ENCODE results near the gene MAP3K5. TPM values are rescaled to one million over a fixed set of nuclear protein-coding genes. Genes with fewer than 3 reads are reported as not detected.

MAP3K5 gene
- total and polyA plus RNA-seq, 9 of the 15 experiments (the other 6 are each of a cell fraction or from before 2014, with no cell fraction given), result 2.2 to 13.0 (median 9.9) TPM

DNA sequence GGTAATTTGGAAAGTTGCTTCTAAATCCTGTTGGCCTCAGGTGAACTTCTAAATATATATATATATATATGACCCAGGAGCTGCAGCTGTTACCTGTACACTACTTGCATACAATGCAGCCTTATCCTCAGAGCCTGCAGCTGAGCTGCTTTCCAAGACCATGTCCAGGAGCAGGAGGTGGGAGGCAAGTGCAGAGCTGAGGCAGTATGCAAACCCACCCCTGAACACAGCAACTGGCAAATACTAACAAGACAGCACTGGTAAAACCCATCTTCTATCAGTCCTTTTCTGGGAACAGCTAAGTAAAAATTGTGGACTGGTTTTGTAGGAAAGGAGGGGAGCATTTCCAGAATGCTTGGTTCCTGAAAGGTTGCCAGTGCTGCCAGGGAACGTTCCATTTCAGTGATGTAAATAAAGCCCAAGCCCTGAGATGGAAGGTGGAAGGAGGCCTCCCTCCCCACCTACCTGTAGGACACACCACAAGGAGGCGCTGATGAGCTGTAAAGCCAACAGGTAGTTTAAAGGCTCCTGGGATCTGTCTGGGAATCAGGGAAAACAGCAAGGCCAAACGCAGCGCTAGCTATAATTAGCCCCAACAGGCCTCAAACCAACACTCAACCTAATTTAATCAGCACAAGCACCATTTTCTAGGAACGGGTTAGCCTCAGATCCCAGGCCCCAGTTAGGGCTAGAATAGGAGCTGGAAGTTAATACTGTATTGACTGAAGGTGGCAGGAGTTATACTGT, 148.3 kb downstream of the MAP3K5 start (continued):
- TF ChIP-seq, protein P1, sequence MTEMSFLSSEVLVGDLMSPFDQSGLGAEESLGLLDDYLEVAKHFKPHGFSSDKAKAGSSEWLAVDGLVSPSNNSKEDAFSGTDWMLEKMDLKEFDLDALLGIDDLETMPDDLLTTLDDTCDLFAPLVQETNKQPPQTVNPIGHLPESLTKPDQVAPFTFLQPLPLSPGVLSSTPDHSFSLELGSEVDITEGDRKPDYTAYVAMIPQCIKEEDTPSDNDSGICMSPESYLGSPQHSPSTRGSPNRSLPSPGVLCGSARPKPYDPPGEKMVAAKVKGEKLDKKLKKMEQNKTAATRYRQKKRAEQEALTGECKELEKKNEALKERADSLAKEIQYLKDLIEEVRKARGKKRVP (CRISPR knock-in tag; IDR thresholded peaks at IDR 0.05), result peak; percentile 9; the same call in 1 of the 2 replicates
- TF ChIP-seq, protein P2, sequence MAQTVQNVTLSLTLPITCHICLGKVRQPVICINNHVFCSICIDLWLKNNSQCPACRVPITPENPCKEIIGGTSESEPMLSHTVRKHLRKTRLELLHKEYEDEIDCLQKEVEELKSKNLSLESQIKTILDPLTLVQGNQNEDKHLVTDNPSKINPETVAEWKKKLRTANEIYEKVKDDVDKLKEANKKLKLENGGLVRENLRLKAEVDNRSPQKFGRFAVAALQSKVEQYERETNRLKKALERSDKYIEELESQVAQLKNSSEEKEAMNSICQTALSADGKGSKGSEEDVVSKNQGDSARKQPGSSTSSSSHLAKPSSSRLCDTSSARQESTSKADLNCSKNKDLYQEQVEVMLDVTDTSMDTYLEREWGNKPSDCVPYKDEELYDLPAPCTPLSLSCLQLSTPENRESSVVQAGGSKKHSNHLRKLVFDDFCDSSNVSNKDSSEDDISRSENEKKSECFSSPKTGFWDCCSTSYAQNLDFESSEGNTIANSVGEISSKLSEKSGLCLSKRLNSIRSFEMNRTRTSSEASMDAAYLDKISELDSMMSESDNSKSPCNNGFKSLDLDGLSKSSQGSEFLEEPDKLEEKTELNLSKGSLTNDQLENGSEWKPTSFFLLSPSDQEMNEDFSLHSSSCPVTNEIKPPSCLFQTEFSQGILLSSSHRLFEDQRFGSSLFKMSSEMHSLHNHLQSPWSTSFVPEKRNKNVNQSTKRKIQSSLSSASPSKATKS (CRISPR knock-in tag; IDR thresholded peaks at IDR 0.05), result no peak
- TF ChIP-seq ZNF57 (CRISPR knock-in tag; IDR thresholded peaks at IDR 0.05) (no peak), TBP (optimal IDR thresholded peaks at IDR 0.05; ENCODE audit: low read depth, low read length) (peak; percentile 1), TCF3 (CRISPR knock-in tag; IDR thresholded peaks at IDR 0.05) (no peak), ARID2 (IDR thresholded peaks at IDR 0.05) (peak; percentile 86), KLF13 (tag; IDR thresholded peaks at IDR 0.05; ENCODE audit: borderline replicate concordance, low read depth) (no peak), HMG20A (CRISPR knock-in tag; conservative IDR thresholded peaks at IDR 0.05) (no peak), PHB2 (IDR thresholded peaks at IDR 0.05; ENCODE audit: low read depth) (no peak), MEF2A (IDR thresholded peaks at IDR 0.05; ENCODE audit: control insufficient read depth, low read depth, low read length) (peak; percentile 46; the same call in 1 of the 2 replicates), NR4A1 (CRISPR knock-in tag; IDR thresholded peaks at IDR 0.05) (no peak), NR4A1 (tag; IDR thresholded peaks at IDR 0.05) (no peak)
- TF ChIP-seq, protein P3, sequence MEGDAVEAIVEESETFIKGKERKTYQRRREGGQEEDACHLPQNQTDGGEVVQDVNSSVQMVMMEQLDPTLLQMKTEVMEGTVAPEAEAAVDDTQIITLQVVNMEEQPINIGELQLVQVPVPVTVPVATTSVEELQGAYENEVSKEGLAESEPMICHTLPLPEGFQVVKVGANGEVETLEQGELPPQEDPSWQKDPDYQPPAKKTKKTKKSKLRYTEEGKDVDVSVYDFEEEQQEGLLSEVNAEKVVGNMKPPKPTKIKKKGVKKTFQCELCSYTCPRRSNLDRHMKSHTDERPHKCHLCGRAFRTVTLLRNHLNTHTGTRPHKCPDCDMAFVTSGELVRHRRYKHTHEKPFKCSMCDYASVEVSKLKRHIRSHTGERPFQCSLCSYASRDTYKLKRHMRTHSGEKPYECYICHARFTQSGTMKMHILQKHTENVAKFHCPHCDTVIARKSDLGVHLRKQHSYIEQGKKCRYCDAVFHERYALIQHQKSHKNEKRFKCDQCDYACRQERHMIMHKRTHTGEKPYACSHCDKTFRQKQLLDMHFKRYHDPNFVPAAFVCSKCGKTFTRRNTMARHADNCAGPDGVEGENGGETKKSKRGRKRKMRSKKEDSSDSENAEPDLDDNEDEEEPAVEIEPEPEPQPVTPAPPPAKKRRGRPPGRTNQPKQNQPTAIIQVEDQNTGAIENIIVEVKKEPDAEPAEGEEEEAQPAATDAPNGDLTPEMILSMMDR (IDR thresholded peaks at IDR 0.05 in 2 of 3, conservative IDR thresholded peaks at IDR 0.05 in 1 of 3; ENCODE audit: insufficient read depth in 2 of 3, low read depth in 1 of 3, low read length in 3 of 3), result peak; percentile 90 to 95 (median 93)
- TF ChIP-seq, protein P4, sequence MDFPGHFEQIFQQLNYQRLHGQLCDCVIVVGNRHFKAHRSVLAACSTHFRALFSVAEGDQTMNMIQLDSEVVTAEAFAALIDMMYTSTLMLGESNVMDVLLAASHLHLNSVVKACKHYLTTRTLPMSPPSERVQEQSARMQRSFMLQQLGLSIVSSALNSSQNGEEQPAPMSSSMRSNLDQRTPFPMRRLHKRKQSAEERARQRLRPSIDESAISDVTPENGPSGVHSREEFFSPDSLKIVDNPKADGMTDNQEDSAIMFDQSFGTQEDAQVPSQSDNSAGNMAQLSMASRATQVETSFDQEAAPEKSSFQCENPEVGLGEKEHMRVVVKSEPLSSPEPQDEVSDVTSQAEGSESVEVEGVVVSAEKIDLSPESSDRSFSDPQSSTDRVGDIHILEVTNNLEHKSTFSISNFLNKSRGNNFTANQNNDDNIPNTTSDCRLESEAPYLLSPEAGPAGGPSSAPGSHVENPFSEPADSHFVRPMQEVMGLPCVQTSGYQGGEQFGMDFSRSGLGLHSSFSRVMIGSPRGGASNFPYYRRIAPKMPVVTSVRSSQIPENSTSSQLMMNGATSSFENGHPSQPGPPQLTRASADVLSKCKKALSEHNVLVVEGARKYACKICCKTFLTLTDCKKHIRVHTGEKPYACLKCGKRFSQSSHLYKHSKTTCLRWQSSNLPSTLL (IDR thresholded peaks at IDR 0.05), result no peak
- TF ChIP-seq, protein P5, sequence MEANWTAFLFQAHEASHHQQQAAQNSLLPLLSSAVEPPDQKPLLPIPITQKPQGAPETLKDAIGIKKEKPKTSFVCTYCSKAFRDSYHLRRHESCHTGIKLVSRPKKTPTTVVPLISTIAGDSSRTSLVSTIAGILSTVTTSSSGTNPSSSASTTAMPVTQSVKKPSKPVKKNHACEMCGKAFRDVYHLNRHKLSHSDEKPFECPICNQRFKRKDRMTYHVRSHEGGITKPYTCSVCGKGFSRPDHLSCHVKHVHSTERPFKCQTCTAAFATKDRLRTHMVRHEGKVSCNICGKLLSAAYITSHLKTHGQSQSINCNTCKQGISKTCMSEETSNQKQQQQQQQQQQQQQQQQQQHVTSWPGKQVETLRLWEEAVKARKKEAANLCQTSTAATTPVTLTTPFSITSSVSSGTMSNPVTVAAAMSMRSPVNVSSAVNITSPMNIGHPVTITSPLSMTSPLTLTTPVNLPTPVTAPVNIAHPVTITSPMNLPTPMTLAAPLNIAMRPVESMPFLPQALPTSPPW (CRISPR knock-in tag; IDR thresholded peaks at IDR 0.05), result peak; percentile 38; the same call in 1 of the 2 replicates
- TF ChIP-seq, protein P6, sequence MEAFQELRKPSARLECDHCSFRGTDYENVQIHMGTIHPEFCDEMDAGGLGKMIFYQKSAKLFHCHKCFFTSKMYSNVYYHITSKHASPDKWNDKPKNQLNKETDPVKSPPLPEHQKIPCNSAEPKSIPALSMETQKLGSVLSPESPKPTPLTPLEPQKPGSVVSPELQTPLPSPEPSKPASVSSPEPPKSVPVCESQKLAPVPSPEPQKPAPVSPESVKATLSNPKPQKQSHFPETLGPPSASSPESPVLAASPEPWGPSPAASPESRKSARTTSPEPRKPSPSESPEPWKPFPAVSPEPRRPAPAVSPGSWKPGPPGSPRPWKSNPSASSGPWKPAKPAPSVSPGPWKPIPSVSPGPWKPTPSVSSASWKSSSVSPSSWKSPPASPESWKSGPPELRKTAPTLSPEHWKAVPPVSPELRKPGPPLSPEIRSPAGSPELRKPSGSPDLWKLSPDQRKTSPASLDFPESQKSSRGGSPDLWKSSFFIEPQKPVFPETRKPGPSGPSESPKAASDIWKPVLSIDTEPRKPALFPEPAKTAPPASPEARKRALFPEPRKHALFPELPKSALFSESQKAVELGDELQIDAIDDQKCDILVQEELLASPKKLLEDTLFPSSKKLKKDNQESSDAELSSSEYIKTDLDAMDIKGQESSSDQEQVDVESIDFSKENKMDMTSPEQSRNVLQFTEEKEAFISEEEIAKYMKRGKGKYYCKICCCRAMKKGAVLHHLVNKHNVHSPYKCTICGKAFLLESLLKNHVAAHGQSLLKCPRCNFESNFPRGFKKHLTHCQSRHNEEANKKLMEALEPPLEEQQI (IDR thresholded peaks at IDR 0.05), result no peak
